ENCODE measurements around the gene ANGPTL2. TPM values are rescaled to one million over a fixed set of nuclear protein-coding genes. Genes with fewer than 3 reads are reported as not detected.
"Not testable (repeated sequence)": the region's sequence is repeated elsewhere in the genome, so short reads cannot be mapped to it uniquely, and the experiment has no call there.

The ANGPTL2 gene
- total RNA-seq, 2 experiments from 2014 or later, result not detected

DNA sequence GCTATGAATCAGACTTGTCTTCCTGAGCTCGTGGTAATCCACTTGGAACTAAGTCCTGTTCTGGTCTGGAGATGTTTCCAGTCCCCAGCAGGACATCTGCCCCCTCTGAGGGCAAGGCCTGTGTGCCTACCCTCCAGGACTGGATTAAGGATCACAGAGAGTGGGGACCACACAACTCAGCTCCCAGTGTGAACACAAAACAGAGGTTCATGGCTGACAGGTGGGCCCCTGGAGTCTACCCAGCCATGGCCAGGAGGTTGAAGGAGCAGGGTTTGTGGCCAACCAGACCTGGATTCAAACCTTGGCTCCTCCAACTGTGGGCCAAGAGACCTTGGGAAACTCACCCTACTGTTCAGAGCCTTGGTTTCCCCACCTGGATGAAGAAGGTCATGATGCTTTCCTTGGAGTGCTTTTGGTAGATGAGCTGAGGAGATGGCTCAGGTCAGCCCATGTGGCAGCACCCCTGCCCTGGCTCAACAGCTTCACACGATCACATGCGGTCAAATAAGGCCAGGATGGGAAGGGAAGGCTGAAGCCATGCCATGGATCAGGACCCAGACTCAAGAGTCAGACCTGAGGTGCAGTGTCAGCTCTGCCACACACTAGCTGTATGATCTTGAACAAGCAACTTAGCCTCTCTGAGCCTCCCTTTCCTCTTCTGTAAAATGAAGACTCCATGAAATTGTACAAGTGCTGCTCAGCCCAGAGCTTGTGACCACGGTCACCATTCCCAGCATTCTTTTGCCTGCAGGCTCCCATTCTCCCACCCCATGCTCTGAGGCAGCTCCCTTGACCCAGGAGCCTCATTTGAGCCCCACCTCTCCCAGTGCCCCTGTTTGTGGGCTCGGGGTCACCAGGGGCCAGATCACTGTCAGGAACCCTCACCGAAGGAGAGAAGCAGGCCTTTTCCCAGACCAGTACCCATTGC lies 27.3 kb upstream of the ANGPTL2 start:
- H3K27ac Mint-ChIP-seq, result no peak overlapping the region
- peaks cover 7% of the 10 kb centered on the region for H3K4me1 Mint-ChIP-seq
- H3K27me3 Mint-ChIP-seq, result peaks cover 19% of the 10 kb centered on the region
- CTCF ChIA-PET, result interaction anchor here (0.8 to 1.9 kb wide), 5 partner anchors 11 to 108 kb away, joined by 3 to 8 read pairs (median 3); no protein-coding TSS in a partner anchor
- no peaks in the 10 kb centered on the region for H3K36me3 Mint-ChIP-seq (ENCODE audit: low read depth)
- DNase-seq, result no peak
- POLR2A ChIA-PET, result no interaction called here
- no peaks in the 10 kb centered on the region for H3K9me3 Mint-ChIP-seq
- H3K4me3 Mint-ChIP-seq, result no peak overlapping the region

- POLR2A ChIA-PET, result no interaction called here
- H3K4me3 Mint-ChIP-seq, result no peak overlapping the region
- H3K4me1 Mint-ChIP-seq, result no peaks in the 10 kb centered on the region
- H3K27me3 Mint-ChIP-seq, result peaks cover 19% of the 10 kb centered on the region
- no peak for DNase-seq
- CTCF ChIA-PET, result interaction anchor here (0.8 to 1.4 kb wide), 2 partner anchors 15 to 72 kb away, joined by 3 read pairs; no protein-coding TSS in a partner anchor
- no peaks in the 10 kb centered on the region for H3K36me3 Mint-ChIP-seq (ENCODE audit: low read depth)
- H3K27ac Mint-ChIP-seq, result no peak overlapping the region
- no peaks in the 10 kb centered on the region for H3K9me3 Mint-ChIP-seq
These were observed 26.6 kb upstream of the ANGPTL2 start for GRCh38 chr9:127149010-127149409.

DNA sequence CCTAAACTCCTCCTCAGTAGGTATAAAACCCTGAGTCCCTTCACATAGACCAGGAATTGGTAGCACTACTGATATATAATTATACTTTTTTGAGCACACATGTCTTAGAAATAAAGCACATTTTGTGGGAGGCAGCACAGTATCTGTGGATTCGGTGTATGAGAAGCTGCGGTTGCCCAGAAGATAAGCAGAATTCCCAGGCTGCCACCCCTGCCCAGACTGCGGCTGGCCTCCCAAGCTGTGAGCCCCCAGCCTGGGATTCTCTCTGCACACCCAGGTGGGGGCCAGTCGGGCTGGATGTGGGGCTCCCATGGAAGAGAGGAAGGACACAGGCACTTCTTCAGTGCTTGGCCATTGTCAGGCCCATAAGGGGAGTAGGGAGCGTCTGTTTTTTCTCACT lies 25.6 kb upstream of the ANGPTL2 start:
- H3K27ac Mint-ChIP-seq, result no peak overlapping the region
- no peaks in the 10 kb centered on the region for H3K9me3 Mint-ChIP-seq
- CTCF ChIA-PET, result interaction anchor here (0.7 to 1.2 kb wide), 2 partner anchors 99 to 208 kb away, joined by 3 to 4 read pairs; no protein-coding TSS in a partner anchor
- peaks cover 19% of the 10 kb centered on the region for H3K27me3 Mint-ChIP-seq
- POLR2A ChIA-PET, result no interaction called here
- H3K4me1 Mint-ChIP-seq, result no peaks in the 10 kb centered on the region
- no peak overlapping the region for H3K4me3 Mint-ChIP-seq
- no peak for DNase-seq
- no peaks in the 10 kb centered on the region for H3K36me3 Mint-ChIP-seq (ENCODE audit: low read depth)

GRCh38 chr9:127147251-127147650 lies 24.8 kb upstream of the ANGPTL2 start:
- Mint-ChIP-seq H3K27ac (no peak overlapping the region), H3K4me3 (no peak overlapping the region), H3K36me3 (ENCODE audit: low read depth) (no peaks in the 10 kb centered on the region), H3K9me3 (no peaks in the 10 kb centered on the region), H3K4me1 (no peaks in the 10 kb centered on the region), H3K27me3 (peaks cover 19% of the 10 kb centered on the region)
- POLR2A ChIA-PET, result no interaction called here
- CTCF ChIA-PET, result interaction anchor here (1.2 kb wide), 1 partner anchor 207 kb away, joined by 4 read pairs; no protein-coding TSS in a partner anchor
- DNase-seq, result no peak

- DNase-seq; H3K27ac Mint-ChIP-seq; H3K36me3 Mint-ChIP-seq (ENCODE audit: low read depth); H3K4me1 Mint-ChIP-seq; POLR2A ChIA-PET; H3K9me3 Mint-ChIP-seq; H3K4me3 Mint-ChIP-seq: not testable (repeated sequence)
- CTCF ChIA-PET, result interaction anchor here (1.2 kb wide), 1 partner anchor 207 kb away, joined by 4 read pairs; no protein-coding TSS in a partner anchor
- peaks cover 19% of the 10 kb centered on the region for H3K27me3 Mint-ChIP-seq
These were observed 24.4 kb upstream of the ANGPTL2 start for GRCh38 chr9:127146841-127147240.

- H3K9me3 Mint-ChIP-seq, result no peaks in the 10 kb centered on the region
- H3K27me3 Mint-ChIP-seq, result peaks cover 23% of the 10 kb centered on the region
- DNase-seq, result no peak
- CTCF ChIA-PET, result interaction anchor here (0.6 to 0.8 kb wide), 2 partner anchors 12 to 486 kb away, joined by 3 read pairs; no protein-coding TSS in a partner anchor
- no peaks in the 10 kb centered on the region for H3K36me3 Mint-ChIP-seq (ENCODE audit: low read depth)
- no peak overlapping the region for H3K27ac Mint-ChIP-seq
- no peak overlapping the region for H3K4me3 Mint-ChIP-seq
- POLR2A ChIA-PET, result no interaction called here
- H3K4me1 Mint-ChIP-seq, result no peaks in the 10 kb centered on the region
These were observed 22.4 kb upstream of the ANGPTL2 start for GRCh38 chr9:127144670-127145445.

DNA sequence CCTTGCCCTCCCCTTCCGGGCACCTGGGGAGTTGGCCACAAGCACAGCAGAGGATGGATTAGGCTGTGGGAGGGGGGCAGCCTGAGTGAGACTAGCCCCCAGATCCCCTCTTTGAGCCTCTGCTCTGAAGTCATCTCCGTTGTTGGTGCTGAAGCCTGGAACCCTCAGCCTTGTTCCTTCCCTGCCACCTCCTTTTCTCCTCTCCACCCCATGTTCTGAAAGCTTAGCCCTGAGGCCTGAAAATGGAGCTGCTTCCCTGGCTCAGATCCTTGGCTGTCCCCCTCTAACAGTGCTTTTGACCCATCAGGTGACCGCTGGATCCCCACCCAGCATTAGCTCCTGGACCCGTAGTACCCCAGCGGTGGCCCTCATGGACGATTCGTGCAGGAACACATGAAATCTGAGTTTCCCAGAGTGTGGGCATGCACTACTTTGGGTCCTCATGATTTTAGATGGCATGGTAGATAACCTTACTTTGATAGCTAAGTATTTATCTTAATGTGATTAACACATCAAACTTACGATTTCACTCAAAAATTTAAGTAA lies 21.6 kb upstream of the ANGPTL2 start:
- Mint-ChIP-seq H3K27me3 (peaks cover 23% of the 10 kb centered on the region), H3K27ac (no peak overlapping the region), H3K9me3 (no peaks in the 10 kb centered on the region), H3K4me1 (no peaks in the 10 kb centered on the region), H3K36me3 (ENCODE audit: low read depth) (no peaks in the 10 kb centered on the region), H3K4me3 (no peak overlapping the region)
- no peak for DNase-seq
- POLR2A ChIA-PET, result no interaction called here
- CTCF ChIA-PET, result no interaction called here

DNA sequence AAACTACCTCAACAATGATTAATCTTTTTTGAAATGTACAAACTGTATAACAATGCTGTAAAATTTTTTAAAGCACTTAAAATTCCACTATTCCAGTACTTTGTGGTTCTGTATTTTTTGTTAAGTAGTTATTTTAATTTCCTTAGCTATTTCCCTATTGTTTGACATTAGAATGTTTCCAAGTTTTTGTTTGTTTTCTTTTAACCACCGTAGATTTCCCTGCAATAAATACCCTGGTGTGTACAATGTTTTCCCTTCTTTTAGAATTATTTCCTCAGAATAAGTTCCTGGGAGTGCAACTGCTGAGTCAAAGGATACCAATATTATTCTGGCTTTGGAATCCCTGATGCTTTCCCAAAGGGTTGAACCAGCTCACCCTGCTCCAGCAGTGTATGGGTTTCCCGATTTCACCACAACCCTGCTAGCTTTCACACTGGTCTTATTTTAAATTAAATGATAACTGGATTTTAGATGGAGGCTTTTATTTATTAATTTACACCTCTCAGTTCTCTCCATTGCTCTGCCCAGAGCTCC lies 20.6 kb upstream of the ANGPTL2 start:
- Mint-ChIP-seq H3K27me3 (peaks cover 23% of the 10 kb centered on the region), H3K4me3 (no peak overlapping the region), H3K9me3 (no peaks in the 10 kb centered on the region), H3K27ac (no peak overlapping the region), H3K36me3 (ENCODE audit: low read depth) (no peaks in the 10 kb centered on the region), H3K4me1 (no peaks in the 10 kb centered on the region)
- DNase-seq, result no peak
- ChIA-PET POLR2A (no interaction called here), CTCF (no interaction called here)

DNA sequence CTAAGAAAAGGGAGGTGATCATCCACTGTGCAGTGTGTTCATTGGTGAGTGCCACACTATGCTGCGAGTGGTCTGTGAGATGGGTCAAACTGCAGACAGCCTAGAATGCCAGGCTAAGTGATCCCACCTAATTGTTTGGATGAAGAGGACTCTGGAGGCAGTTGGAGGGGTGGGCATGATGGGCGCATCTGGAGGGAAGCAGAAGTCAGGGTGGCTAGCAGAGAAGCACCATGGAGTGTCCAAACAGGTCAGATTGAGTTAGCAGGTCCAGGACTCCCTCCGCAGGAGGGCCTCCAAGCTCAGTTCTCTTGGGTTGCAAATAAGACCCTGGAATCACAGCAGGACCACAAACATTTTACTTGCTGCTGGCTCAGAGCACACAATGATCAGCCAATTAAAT lies 19.9 kb upstream of the ANGPTL2 start:
- Mint-ChIP-seq H3K27ac (no peak overlapping the region), H3K27me3 (peaks cover 21% of the 10 kb centered on the region), H3K4me3 (no peak overlapping the region), H3K36me3 (ENCODE audit: low read depth) (no peaks in the 10 kb centered on the region), H3K4me1 (no peaks in the 10 kb centered on the region), H3K9me3 (no peaks in the 10 kb centered on the region)
- POLR2A ChIA-PET, result no interaction called here
- DNase-seq, result no peak
- CTCF ChIA-PET, result no interaction called here

DNA sequence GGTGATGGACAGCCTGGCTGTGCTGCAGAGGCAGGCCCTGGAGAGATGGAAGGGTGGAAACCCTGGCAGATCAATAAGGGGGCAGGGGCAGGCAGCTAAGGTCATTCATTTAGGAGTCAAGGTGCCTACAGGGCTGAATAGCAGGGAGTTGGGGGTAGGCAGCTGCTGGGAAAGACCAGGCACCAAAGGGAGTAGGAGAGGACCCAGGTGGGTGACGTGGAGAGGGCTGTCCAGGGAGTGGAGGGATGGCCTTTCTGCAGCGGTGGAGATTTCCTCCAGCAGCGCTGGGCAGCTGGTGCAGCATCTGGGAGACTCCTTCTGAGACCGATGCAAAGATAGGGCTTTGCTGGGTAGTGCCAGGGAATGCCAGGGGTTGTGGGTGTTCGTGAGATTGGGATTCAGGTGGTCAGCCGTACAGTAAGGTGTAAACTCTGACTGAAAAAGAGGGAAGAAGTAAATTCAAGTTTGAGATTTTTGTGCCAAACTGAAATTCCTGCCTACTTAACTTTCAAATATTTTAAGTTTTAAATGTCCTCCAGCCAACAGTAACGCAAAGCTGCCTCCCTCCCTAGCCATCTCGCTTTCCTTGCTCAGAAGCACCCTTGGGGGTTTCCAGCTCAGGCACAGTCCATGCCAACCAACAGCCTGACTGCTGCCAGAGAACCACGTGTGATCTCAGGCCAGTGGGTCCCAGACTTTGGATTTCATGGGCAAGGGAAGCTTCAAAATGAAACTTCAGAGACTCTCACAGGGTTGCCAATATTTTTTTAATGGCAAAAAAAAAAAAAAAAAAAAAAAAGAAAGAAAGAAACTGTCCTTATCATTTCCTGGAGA lies 18.6 kb upstream of the ANGPTL2 start:
- H3K9me3 Mint-ChIP-seq, result no peaks in the 10 kb centered on the region
- CTCF ChIA-PET, result interaction anchor here (0.6 kb wide), 2 partner anchors 877 to 1810 kb away, joined by 5 read pairs; no protein-coding TSS in a partner anchor

GRCh38 chr9:127140181-127140580 lies 17.7 kb upstream of the ANGPTL2 start:
- ChIA-PET CTCF (interaction anchor here (1.0 kb wide), 1 partner anchor 9 kb away, joined by 4 read pairs; no protein-coding TSS in a partner anchor), POLR2A (no interaction called here)
- Mint-ChIP-seq H3K27me3 (peaks cover 15% of the 10 kb centered on the region), H3K9me3 (no peaks in the 10 kb centered on the region), H3K36me3 (ENCODE audit: low read depth) (no peaks in the 10 kb centered on the region), H3K27ac (no peak overlapping the region), H3K4me1 (no peaks in the 10 kb centered on the region), H3K4me3 (no peak overlapping the region)
- DNase-seq, result no peak

More for the DNA sequence above, 18.6 kb upstream of the ANGPTL2 start:
- no peaks in the 10 kb centered on the region for H3K36me3 Mint-ChIP-seq (ENCODE audit: low read depth)
- DNase-seq, result no peak
- POLR2A ChIA-PET, result no interaction called here
- H3K4me3 Mint-ChIP-seq, result no peak overlapping the region
- no peak overlapping the region for H3K27ac Mint-ChIP-seq
- peaks cover 14% of the 10 kb centered on the region for H3K27me3 Mint-ChIP-seq
- no peaks in the 10 kb centered on the region for H3K4me1 Mint-ChIP-seq

DNA sequence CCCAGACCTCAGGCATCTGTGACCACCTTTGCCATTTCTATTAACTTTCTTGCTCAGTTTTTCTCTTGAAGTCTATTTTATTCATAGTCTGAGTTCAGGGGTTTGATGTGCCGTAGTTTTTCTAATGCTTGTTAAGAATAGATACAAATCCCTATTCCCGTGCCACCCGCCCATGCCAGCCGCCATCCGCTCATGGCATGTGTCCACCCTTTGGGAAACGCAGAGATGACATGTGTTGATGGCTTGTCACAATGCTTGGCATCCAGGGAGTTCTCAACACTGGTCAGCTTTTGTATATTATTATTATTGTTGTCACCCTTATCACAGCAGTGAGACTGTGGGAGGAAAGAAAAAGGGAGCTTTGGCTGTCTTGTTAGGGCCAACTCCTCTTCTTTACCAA lies 17.3 kb upstream of the ANGPTL2 start:
- H3K4me1 Mint-ChIP-seq, result no peaks in the 10 kb centered on the region
- no peaks in the 10 kb centered on the region for H3K36me3 Mint-ChIP-seq (ENCODE audit: low read depth)
- H3K4me3 Mint-ChIP-seq, result no peak overlapping the region
- no peaks in the 10 kb centered on the region for H3K9me3 Mint-ChIP-seq
- H3K27ac Mint-ChIP-seq, result no peak overlapping the region
- CTCF ChIA-PET, result interaction anchor here (1.0 kb wide), 1 partner anchor 9 kb away, joined by 4 read pairs; no protein-coding TSS in a partner anchor
- POLR2A ChIA-PET, result no interaction called here
- no peak for DNase-seq
- peaks cover 15% of the 10 kb centered on the region for H3K27me3 Mint-ChIP-seq
